Peyer's patch (tissue), 4 donors: Measurements from ENCODE around the gene AEBP2.
"Not testable (repeated sequence)": the region's sequence is repeated elsewhere in the genome, so short reads cannot be mapped to it uniquely, and the experiment has no call there.

ENCODE experiments used
- CTCF ChIP-seq, 6 experiments: fragments of 450-650 bp in 4 of 6; fragments of 200-600 bp in 2 of 6; sonication (generic) in 1 of 6; IDR thresholded peaks; one replicate each; pipeline ENCODE4 v1.5.1; 2017 to 2019; ENCODE audit warnings: antibody characterized with exemption in 6 of 6, mild to moderate bottlenecking in 3 of 6, moderate library complexity in 1 of 6
- POLR2A ChIP-seq, 2 donors: fragments of 450-650 bp; IDR thresholded peaks; one replicate each; pipeline ENCODE4 v1.5.1; 2017; ENCODE audit warnings: antibody characterized with exemption in 2 of 2, mild to moderate bottlenecking in 2 of 2, moderate library complexity in 2 of 2

DNA sequence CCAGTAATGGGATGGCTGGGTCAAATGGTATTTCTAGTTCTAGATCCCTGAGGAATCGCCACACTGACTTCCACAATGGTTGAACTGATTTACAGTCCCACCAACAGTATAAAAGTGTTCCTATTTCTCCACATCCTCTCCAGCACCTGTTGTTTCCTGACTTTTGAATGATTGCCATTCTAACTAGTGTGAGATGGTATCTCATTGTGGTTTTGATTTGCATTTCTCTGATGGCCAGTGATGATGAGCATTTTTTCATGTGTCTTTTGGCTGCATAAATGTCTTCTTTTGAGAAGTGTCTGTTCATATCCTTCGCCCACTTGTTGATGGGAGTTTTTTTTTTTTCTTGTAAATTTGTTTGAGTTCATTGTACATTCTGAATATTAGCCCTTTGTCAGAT lies 9.8 kb upstream of the AEBP2 start:
- TF ChIP-seq CTCF, POLR2A (IDR thresholded peaks at IDR 0.05): not testable (repeated sequence)
